DND-41 (cell line): ENCODE data around the gene DENND1A.

Source experiments
- ATAC-seq: fragments of 200-7000 bp; cut with Tn5 transposase; 3 replicates; pipeline ENCODE4 v1.9.1; 2021; ENCODE audit warnings: low read depth; ENCODE audit not compliant: insufficient read depth
- DNase-seq: peaks from one replicate; pipeline ENCODE4 v3.0.0-alpha.2; 2020
- H2AFZ ChIP-seq: 2 replicates; pipeline ENCODE4 v1.6.0; 2012; ENCODE audit warnings: low read depth, low read length
- H3K27ac ChIP-seq: 2 replicates; pipeline ENCODE4 v1.5.1; 2012; ENCODE audit warnings: low read length, inconsistent platforms
- H3K27me3 ChIP-seq: fragments of 200-600 bp; sonication (generic); 2 replicates; pipeline ENCODE4 v1.6.0; 2012; ENCODE audit warnings: low read length, mild to moderate bottlenecking, inconsistent platforms; ENCODE audit not compliant: insufficient read depth, poor library complexity
- H3K36me3 ChIP-seq: 2 replicates; pipeline ENCODE4 v1.5.1; 2012; ENCODE audit warnings: low read length, inconsistent platforms; ENCODE audit not compliant: insufficient read depth
- H3K4me1 ChIP-seq: 2 replicates; pipeline ENCODE4 v1.5.1; 2012; ENCODE audit warnings: mild to moderate bottlenecking, low read length; ENCODE audit not compliant: insufficient read depth
- H3K4me2 ChIP-seq: 2 replicates; pipeline ENCODE4 v1.6.0; 2012; ENCODE audit warnings: mild to moderate bottlenecking, moderate library complexity, low read length, inconsistent platforms; ENCODE audit not compliant: insufficient read depth
- H3K4me3 ChIP-seq, 2 experiments: fragments of 200-600 bp in 1 of 2; shearing (Covaris generic) in 1 of 2; 2 replicates each; pipeline ENCODE4 v1.5.1; 2012 to 2016; ENCODE audit warnings: inconsistent platforms in 2 of 2, low read length in 2 of 2, mild to moderate bottlenecking in 2 of 2, low read depth in 1 of 2, moderate library complexity in 1 of 2
- H3K79me2 ChIP-seq: 2 replicates; pipeline ENCODE4 v1.6.0; 2012; ENCODE audit warnings: low read length, inconsistent platforms; ENCODE audit not compliant: insufficient read depth
- H3K9ac ChIP-seq: 2 replicates; pipeline ENCODE4 v1.6.0; 2012; ENCODE audit warnings: low read depth, mild to moderate bottlenecking, inconsistent platforms, low read length, moderate library complexity
- H3K9me3 ChIP-seq: 2 replicates; pipeline ENCODE4 v1.5.1; 2012; ENCODE audit warnings: low read length, moderate library complexity, mild to moderate bottlenecking, inconsistent platforms; ENCODE audit not compliant: insufficient read depth, severe bottlenecking
- H4K20me1 ChIP-seq: 2 replicates; pipeline ENCODE4 v1.6.0; 2012; ENCODE audit warnings: low read length; ENCODE audit not compliant: insufficient read depth
- EZH2 ChIP-seq: IDR thresholded peaks from 3 replicates; pipeline ENCODE4 v1.6.1; 2012; ENCODE audit warnings: borderline replicate concordance, low read depth, mild to moderate bottlenecking, moderate library complexity, low read length, inconsistent platforms; ENCODE audit not compliant: severe bottlenecking
- TF ChIP-seq, protein P1 (sequence below): IDR thresholded peaks from 2 replicates; pipeline ENCODE4 v1.5.1; 2012; ENCODE audit warnings: borderline replicate concordance, low read length, moderate library complexity, mild to moderate bottlenecking; ENCODE audit not compliant: poor library complexity, severe bottlenecking; ENCODE audit errors: extremely low read depth

Gene DENND1A

GRCh38 chr9:123686829-123687192 is 243.1 kb downstream of the DENND1A start:
- no peaks in the 10 kb centered on the region for H3K27me3 ChIP-seq
- H3K79me2 ChIP-seq = no peaks in the 10 kb centered on the region
- no peaks in the 10 kb centered on the region for H3K4me1 ChIP-seq
- no peak for TF ChIP-seq EZH2
- TF ChIP-seq, protein P1, sequence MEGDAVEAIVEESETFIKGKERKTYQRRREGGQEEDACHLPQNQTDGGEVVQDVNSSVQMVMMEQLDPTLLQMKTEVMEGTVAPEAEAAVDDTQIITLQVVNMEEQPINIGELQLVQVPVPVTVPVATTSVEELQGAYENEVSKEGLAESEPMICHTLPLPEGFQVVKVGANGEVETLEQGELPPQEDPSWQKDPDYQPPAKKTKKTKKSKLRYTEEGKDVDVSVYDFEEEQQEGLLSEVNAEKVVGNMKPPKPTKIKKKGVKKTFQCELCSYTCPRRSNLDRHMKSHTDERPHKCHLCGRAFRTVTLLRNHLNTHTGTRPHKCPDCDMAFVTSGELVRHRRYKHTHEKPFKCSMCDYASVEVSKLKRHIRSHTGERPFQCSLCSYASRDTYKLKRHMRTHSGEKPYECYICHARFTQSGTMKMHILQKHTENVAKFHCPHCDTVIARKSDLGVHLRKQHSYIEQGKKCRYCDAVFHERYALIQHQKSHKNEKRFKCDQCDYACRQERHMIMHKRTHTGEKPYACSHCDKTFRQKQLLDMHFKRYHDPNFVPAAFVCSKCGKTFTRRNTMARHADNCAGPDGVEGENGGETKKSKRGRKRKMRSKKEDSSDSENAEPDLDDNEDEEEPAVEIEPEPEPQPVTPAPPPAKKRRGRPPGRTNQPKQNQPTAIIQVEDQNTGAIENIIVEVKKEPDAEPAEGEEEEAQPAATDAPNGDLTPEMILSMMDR = no peak
- no peaks in the 10 kb centered on the region; the same call in 1 of the 2 replicates for H4K20me1 ChIP-seq
- no peaks in the 10 kb centered on the region for H3K36me3 ChIP-seq
- no peak for ATAC-seq
- DNase-seq = no peak
- H2AFZ ChIP-seq = no peak overlapping the region
- H3K27ac ChIP-seq = no peak overlapping the region
- no peaks in the 10 kb centered on the region for H3K9me3 ChIP-seq
- no peak overlapping the region for H3K4me3 ChIP-seq
- H3K9ac ChIP-seq = no peak overlapping the region
- no peak overlapping the region for H3K4me2 ChIP-seq

DNA sequence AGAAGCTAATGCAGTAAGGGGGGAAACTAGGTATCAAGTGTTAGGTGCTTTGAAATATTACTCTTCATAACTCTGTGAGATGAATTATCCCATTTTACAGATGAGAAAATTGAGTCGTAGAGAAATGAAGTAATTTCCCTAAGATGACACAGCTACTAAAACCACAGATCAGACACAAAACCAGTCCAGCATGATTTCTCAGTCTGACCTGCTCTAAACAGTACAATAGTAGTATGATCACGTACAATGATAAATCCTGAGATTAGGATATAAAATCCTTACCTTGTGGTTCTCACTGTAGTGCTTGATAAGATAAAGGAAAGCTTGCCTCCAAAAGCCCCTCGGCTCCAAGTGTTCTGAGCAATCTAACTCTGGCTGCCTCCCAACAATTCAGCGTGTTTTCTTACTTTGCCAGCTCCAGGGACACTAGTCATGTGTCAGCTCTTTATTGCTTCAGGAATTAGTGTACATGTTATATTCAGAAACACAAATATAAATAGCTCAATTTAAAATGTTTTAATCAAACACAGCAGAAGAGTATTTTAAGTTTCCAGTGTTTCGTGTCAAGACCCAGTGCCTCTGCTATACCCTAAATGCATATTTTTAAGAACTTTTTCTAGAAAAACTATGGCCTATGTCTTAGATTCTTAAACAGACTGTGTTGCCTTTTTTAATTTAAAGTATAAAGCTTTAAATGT is 243.6 kb downstream of the DENND1A start:
- Histone ChIP-seq H3K79me2 (no peaks in the 10 kb centered on the region), H3K27ac (no peak overlapping the region), H3K9ac (no peak overlapping the region), H3K27me3 (no peaks in the 10 kb centered on the region), H4K20me1 (no peaks in the 10 kb centered on the region; the same call in 1 of the 2 replicates), H3K4me1 (no peaks in the 10 kb centered on the region), H3K9me3 (no peaks in the 10 kb centered on the region), H2AFZ (no peak overlapping the region), H3K36me3 (no peaks in the 10 kb centered on the region), H3K4me2 (no peak overlapping the region), H3K4me3 (no peak overlapping the region)
- TF ChIP-seq, protein P1 = no peak
- no peak for TF ChIP-seq EZH2
- no peak for ATAC-seq
- DNase-seq = no peak

DNA sequence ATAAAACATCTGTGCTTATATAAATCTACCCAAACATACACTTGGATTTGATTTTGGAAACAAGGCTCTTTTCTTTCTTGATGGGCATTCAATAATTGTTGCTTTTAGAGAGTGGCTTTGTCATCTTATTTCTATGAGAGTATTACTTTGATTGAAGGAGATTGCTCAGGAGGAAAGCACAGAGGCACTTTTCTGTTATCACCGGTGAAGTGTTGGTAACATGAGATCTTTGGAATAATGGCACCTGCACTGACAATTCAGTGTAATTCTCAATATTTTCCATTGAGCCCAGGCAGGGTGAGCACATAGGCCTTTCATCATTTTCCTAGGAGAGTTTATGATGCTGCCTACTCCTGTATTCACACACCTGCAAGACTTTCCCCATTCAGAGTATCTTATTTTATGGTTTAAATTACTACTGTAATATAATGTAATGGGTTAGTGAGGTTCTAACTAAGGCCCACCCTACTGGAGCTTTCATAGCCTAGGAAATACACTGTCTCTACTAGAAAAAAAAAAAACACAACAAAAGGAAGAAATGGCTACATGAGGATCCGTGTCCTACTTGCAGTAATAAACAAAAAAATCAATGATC is 244.3 kb downstream of the DENND1A start:
- no peak for TF ChIP-seq EZH2
- TF ChIP-seq, protein P1 = no peak
- Histone ChIP-seq H2AFZ (no peak overlapping the region), H3K4me1 (no peaks in the 10 kb centered on the region), H3K4me3 (no peak overlapping the region), H3K27me3 (no peaks in the 10 kb centered on the region), H4K20me1 (no peaks in the 10 kb centered on the region), H3K4me2 (no peak overlapping the region), H3K27ac (no peak overlapping the region), H3K79me2 (no peaks in the 10 kb centered on the region), H3K9me3 (no peaks in the 10 kb centered on the region), H3K36me3 (no peaks in the 10 kb centered on the region), H3K9ac (no peak overlapping the region)
- DNase-seq = no peak
- no peak for ATAC-seq
